CD1c-positive myeloid dendritic cell (primary cell): Measurements from ENCODE around the gene PIGN.

Experiments used
- DNase-seq: peaks from one replicate; pipeline ENCODE4 v3.0.0-alpha.2; 2016; ENCODE audit errors: extremely low spot score

PIGN gene

DNA sequence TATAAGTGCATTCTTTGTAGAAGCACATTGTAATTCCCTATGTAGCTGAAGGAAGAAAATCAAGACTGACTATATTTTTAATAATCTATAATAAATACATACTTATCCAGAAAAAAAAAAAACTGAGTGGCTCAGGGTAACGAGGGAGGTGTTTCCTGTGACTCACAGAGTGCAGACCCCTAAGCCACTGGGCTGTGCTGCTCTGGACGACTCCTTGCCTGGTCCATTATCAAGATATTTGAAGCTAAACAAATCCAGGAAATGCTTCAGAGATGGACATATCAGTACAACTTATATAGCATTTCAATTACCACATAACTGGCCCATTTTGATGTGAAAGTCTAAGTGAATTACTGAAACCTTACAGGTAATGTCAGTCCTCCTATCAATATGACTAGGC lies 80.6 kb downstream of the PIGN start:
- no peak for DNase-seq

DNA sequence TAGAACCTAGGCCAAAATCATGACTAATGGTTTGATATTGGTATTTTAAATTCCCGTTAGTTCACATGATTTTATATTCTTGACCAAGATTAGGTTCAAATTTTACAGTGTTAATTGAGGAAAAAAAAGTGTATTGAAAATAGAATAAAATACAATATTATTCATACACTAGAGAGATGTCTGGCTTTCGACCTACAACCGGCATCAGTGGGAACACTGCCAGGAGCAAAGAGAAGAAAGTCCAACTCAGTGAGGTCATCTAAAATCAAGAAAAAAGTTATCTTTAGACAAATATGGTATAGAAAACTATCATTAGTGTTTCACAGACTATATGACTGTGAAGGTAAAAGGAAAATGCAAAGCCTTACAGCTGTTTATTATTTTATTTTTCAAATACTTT lies 81.5 kb downstream of the PIGN start:
- DNase-seq, result no peak

DNA sequence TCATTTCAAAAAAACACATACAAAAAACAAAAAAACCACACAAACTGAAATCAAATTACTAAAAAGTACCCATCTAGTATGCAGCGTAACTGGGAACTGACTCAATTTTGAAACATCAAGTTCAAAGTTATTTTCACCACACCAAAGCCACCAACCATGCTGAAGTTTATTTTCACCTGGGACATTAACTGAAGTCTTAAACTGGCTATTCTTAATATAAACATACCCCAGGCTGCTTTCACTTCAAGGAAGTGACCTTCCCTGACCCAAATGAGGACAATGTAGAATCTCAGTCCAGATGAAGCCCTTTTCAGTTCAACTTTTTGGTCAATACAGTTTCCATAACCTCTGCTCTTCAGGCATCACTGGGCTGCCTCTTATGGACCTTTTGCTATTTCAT lies 84.6 kb downstream of the PIGN start:
- DNase-seq, result no peak

DNA sequence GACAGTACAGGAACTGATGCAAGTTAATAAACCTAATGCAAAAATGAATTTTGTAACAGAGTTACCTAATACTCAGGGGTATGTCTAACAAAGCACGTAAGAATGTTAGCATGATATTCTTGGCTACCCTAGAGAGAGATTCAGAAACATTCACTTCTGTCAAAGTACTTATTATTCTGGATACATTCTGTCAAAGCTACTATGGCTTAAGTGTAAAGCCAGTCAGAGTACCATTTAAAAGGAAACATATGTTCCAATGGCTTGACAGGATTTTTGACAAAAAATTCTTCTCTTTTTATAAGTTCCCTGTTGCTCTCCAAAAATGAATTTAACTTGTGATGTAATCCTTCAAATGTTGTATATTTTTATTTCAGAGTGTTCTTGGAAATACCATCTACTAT lies 85.5 kb downstream of the PIGN start:
- DNase-seq, result no peak

DNA sequence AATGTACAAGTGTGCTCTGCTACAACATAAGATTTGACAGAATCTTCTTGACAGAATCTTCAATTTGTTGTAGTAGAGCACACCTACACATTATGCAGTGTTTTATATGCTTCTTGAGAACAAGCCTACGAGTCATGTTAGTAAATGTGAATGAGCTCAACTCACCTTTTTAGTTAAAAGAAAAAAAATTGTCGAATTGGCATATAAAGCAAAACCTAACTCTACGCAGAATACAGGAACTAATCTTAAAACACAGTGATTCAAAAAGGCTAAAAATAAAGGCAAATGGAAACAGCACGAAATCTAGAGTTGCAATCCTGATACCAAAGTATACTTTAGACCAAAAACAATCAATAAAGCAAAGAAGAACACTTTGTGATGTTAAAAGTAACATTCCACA lies 87.9 kb downstream of the PIGN start:
- DNase-seq, result no peak

DNA sequence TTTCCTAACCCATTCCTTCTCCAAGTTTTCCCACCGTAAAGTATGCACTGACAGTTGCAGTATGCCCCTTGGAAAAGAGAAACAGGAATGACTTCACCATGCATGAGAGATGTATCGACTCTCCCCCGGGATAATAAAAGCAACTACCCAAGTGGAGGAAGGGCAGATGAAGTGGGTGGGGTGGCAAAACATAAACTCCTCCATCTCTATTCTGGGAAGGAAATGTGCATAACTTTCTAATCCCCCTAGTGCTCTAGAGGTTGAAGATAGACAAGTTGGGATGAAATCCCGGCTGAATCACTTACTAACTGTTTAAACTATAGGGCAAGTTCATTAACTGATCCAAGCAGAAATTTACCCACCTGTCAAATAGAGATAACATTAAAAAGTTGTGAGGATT lies 89.2 kb downstream of the PIGN start:
- DNase-seq, result no peak

DNA sequence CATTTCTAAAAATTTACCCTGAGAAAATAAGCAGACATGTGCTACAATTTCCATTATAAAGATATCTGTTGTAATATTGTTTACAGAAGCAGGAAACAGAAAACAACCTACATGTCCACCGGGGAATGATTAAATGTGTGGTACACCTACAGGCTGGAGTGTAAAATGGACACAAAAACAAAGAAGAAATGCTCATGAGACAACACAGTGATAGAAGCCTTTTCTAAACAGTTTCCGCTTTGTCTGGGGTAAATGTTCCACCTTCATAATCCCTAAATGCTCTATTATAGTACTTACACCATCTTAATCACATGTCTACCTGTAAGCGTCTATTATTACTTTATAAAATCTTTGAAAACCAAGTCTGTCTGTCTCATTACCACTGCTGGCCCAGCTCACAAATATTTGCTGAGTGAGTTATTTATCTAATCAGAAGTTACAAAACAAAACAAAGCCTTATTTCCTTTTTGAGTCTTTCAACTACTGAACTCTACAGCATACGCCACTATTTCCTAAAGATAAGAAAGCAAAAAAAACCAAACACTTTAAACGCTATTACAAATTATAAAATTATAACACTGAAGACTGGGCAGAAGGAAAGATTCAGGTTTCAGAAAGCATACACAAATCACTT lies 95.3 kb downstream of the PIGN start:
- no peak for DNase-seq

DNA sequence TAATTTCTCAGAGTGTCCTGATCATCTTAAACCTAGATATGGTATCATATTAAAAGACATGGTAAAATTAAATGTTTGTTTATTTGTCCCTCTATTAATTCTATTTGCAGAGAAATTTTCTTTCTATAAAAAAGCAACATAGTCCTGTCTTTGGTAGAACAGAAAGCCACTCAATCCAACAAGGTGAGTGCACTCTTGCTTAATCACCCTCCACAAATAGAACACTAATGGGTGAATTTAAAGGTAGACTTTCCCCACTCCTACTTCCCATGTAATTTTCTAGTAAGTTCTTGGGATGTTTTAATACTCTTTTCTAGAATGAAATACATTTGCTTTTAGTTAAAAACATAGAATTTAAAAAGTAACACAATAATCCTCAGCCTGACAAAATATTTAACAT lies 97.7 kb downstream of the PIGN start:
- DNase-seq, result no peak

DNA sequence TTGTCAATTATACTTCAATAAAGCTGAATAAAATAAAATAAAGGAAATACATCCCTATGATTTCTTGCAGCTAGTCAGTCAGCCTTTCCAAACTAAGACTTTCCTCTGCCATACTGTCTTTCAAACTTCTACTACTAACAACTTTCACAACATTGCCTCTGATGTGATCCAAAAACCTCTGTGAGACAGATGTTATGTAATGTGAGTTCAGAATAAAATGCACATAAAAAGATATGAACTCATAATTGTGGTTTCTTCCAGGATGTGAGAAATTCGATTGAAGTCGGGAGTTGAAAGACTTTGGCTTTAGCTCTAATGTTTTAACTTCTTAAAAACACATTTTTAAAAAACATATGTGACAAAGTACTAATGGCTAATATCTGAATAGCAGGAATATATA lies 98.7 kb downstream of the PIGN start:
- no peak for DNase-seq

DNA sequence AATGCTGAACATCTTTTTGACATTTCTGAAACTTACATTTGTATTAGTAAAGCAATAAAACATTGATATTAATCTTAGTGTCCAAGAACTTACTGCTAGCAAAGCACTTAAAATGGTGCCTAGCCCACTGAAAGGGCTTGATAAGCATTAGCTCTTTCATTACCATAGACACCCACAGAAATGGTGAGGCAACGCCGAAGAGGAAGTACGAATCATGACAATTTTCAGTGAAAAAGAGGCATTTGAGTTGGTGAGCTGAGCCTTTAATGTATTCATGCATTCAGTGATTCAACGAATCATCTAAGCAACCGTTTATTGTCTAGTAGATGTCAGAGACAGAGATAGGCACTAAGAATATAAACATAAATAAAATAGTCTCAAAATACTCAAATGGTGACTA lies 101.1 kb downstream of the PIGN start:
- peak; percentile 74 for DNase-seq

DNA sequence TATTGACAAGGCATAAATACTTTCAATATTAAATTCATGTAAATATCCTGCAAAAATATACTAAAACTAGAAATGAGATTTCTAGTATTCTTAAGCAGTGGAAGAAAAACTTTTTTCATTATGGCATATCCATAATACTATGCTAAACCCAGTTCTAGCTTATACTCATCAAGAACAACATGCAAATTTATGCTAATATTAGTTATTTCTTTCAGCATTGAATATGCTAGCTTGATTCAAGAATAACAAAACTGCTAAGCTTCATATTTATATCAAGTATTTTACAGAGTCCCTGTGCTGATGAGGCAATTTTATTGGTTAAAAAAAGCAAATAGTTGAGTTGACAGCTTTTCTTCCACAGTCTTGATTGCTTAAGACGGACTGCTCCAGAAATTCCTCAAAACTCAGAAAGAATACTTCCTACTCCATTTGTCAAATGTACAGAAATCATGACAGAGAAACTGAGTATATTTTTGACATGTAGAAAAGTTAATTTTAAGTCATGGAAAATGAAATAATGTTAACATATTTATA lies 105.0 kb downstream of the PIGN start:
- no peak for DNase-seq

DNA sequence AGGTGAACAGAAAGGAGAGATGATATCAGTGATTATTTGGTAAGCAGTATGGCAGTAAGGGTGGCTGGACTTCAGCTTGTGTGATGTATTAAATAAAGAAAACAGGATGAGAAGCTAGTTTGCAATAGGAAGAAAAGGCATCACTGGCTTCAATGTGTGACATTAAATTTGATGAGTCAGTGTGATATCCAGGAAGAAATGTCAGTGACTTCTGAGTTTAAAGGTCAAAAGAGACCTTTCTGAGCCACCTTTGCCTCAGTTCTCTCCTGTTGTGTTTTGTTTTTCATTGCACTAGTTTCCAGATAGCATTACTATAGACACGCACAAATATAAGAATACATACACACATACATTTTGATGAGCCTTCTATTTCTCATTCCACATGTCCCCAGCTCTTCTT lies 105.6 kb downstream of the PIGN start:
- DNase-seq, result no peak

DNA sequence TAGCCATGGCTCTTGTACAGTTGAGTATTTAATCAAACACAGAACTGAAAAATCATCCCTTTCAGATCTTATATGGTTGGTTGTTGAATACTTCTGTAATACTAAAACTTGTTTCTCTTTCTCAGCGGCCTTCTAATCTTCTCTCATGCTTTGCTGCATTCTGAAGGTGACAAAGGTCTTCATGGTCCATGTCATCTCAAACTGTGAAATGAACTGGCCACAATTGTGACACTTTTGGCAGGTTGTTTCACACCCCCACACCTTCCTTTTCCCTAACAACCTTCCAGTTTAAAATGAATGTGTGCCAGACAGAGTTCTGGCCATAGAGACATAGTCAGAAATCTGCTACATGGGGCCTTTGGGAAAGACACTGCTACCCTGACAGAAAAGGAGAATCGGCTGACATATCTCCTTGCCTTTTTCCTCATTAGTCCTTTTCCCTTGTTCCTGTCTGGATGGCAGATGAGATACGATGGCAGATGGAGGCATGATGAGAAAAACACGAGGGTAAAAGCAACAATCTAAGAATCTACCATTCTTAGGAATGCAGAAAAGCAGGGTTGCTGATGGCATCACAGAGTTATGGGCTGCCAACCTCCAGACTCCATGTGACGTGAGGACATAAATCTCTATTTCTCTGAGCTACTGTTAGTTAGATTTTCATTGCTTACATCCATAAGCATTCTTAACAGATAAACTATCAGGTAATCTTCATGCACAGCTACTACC lies 106.5 kb downstream of the PIGN start:
- DNase-seq, result no peak

DNA sequence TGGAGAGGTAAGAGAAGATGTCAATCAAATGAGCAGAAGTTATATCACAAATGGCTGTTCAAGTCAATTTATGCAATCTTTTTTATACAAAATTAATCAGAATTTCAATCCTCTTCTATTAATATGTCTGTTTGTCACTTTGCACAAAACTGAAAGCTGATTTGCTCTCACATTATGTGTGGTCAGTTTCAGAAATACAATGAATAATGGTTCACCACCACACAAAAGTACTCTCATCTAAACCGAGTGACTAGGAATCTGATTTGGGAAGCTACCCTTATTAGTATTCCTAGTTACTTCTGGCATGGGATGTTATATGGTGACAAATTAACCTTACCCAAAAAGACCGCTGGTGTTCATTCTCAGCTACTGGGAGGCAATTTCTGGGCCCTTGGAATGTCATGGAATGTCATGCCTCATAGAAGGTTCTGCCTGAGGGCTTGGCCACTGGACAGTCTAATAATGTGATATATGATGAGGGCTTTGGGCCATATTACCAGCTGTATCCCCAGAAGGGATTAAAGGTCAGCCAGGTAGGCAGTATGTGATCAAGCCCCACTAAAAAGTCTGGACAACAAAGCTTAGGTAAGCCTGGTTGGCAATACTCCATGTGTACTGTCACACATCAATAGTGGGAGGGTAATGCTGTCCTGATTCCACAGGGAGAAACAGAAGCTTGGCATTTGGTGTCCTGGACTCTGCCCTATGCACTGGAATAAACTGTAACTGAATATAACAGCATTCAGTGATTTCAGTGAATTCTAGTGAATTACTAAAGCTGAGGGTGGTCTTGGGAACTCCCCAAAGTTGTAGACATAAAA lies 113.2 kb downstream of the PIGN start:
- no peak for DNase-seq

DNA sequence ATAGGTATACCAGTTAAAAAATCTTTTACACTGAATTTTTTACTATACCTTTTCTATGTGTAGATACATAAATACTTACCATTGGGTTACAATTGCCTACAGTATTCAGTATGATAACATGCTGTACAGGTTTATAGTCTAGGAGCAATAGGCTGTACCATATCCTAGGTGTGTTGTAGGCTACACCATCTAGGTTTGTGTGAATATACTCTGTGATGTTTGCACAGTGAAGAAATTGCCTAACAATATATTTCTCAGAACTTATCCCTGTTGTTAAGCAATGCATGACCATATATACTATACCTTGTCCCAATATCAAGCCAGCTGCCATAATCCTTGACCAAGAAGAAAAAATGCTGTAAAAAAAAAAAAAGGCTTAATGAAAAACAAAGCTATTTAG lies 114.5 kb downstream of the PIGN start:
- DNase-seq, result no peak

DNA sequence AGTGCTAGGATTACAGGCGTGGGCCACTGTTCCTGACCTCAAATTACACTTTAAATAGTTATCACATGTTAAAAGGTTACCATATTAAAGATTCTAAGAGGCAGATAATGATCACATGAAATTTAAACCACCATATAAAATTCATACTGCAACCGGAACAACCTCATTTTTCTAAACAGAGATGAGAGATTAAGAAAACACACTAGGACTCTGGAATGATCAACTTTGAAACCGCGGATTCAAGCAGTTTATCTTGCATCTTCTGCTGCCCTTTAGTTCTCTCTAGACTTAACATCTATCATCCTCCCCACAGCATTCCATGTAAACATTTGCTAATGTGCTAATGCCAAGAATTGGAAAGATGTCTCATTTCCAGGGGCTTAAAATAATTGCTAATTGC lies 115.8 kb downstream of the PIGN start:
- DNase-seq, result no peak

DNA sequence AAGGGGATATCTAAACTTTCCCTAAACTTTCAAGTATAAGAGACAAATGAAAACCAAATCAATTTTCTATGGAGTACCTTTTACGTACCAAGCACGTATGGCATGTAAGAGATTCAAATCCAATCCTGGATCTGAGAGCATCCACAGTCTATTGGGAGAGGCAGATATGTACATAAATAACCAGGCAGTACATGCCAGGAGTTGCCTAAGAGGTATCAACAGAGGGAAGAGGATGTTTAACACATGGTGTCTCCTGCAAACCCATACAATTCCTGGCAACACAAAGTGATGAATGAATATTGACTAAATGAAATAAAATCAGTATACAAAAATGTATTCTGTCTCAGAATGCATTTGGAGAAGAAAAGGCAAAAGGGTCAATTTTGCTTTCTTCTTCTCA lies 116.6 kb downstream of the PIGN start:
- DNase-seq, result no peak

DNA sequence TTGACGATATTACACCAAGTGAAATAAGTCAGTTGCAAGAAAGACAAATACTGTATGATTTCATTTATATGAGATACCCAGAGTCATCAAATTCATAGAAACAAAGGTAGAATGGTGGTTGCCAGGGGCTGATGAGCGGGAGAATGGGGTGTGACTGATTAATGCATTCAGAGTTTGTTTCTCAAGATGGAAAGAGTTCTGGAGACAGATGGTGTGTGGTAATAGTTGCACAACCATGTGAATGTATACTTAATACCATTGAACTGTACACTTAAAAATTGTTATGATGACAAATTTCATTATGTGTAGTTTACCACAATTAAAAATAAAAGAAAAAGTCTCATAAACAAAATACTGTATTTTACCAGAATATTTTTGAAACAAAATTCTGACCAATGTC lies 117.3 kb downstream of the PIGN start:
- DNase-seq, result no peak

DNA sequence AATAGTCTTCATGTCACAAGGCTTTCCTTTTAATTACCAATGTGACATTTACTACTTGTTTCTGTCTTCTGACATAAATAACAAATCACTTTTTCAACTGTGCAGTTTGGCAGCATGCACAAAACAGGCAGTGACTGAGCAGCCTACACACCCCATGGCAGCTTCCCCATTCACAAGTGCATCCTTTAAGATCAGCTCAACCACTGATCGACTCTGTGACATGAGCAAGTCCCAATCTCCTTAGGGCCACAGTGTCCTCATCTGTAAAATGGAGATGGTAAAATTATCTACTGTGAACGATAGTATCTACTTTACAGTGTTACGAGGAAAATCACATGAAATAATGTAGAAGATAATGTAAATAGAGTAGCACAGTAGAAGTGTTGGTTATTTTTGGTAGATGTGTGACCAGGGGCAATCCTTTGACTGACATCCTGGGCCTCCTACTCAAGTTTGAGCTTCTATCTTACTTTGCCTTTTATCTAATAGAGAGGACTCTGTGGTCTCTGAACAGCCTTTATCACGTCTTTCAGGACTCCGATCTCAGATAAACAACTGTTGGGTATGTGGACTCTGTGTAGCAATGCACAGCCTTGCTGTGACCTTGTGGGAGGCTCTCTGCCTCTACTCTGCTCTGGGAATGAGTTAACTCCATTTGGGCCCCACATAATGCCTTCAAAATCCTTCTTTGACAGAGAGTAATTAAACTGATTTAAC lies 120.6 kb downstream of the PIGN start:
- no peak for DNase-seq

DNA sequence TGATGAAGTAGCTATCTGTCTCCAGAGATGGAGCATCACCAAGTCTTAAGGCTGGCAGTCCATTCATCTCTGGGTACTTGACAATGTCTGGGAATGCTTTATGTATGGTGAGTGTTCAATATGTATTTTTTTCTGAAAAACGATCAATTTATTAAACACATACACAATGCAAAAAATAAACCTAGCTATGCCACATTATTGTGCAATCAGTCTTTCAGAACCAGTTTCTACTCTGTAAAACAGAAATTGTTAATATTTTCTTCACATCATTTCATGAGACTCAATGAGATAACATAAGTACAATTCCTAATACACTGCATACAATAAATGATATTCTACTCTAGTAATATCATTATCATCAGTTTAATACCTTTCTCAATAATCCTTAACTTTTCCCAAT lies 122.5 kb downstream of the PIGN start:
- no peak for DNase-seq

DNA sequence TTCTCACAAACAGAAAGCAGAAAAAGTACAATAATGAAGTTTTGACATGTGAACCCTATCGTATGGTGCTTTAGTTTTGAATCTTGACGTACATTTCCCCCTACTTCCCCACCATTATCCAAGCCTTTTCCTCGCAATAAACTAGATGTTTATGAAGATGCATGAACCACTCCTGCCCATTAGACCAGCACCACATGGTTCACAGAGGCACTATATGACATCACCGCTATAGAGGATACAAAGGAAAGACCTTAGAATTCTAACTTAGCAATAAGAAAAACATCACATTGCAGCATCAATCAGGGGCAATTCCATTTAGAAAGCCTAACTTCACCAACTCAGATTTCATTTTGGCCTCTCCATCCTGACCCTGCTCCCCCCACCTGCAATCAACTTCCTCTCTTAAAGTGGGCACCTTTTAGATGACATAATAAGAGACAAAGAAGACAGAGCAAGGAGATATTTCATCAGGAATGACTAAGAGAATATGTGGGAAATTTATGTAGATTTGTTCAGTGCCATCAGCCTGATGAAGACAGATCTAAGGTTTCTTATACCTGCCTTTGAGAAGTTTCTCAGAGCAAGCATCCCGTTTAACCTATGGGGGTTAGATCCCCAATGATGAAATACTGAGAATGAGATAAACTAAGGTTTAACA lies 124.9 kb downstream of the PIGN start:
- DNase-seq, result no peak

DNA sequence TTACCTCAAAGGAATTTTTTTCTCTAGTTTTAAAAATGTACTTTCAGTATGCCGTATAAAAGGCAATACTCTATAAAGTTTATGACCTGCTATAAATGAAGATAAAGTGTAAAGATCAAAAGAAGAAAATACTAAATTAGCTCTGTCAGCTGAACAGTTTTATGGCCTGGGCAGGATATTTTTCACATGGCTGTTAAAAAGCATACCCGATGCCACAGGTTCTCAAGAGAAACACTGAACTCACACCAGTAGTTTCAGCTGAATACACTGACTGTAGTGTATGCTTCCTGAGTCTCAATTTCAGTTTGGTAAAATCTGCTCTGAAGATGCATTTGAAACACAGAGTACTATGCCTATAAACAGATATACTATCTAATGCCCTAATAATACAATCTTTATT lies 126.0 kb downstream of the PIGN start:
- no peak for DNase-seq
